ENCODE data around the gene CHPF2. TPM values are rescaled to one million over a fixed set of nuclear protein-coding genes. Genes with fewer than 3 reads are reported as not detected.

CHPF2 gene
- total and polyA plus RNA-seq, 2 of the 13 experiments (the other 11 are each of a cell fraction or from before 2014, with no cell fraction given): 15.4 to 21.5 TPM

DNA sequence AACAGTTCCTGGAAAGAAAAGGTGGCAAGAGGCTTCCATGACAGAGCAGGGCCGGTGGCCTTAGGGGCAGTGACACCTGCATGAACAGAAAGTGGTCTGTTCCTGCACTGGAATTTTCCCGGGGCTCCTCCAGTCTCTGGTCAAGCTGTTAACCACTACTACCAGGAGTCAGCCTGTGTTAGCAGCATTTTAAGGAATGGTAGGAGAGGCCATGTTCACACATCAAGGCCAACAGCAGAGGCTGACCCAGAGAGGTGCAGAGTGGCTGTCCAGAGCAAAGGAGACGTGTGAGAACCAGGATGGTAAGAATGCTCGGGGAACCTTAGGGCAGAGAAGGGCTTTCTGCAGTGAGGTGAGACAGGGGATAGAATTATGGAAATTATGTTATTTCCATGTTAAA, 30.5 kb upstream of the CHPF2 start:
- Histone ChIP-seq H4K20me1 (ENCODE audit: insufficient read depth, low read length) (0 out of 2 replicates have a peak, but pooled peaks cover 3% of the 10 kb centered on the region), H3K36me3 (replicated peaks in 1 of 2; ENCODE audit: control insufficient read depth in 1 of 2, insufficient read depth in 2 of 2, low read length in 2 of 2) (no peaks in the 10 kb centered on the region), H3K27ac (ENCODE audit: extremely low read length, insufficient read depth, low read length) (no peak overlapping the region), H3K4me3 (replicated peaks in 1 of 3; ENCODE audit: insufficient read depth in 1 of 3, low read depth in 2 of 3, low read length in 3 of 3) (no peak overlapping the region), H2AFZ (ENCODE audit: low read length) (no peak overlapping the region), H3K4me2 (ENCODE audit: low read depth, low read length) (no peak overlapping the region), H3K79me2 (ENCODE audit: insufficient read depth, low read length) (no peaks in the 10 kb centered on the region), H3K27me3 (ENCODE audit: control insufficient read depth in 1 of 2, insufficient read depth in 2 of 2, low read length in 2 of 2) (peaks cover 14 to 88% of the 10 kb centered on the region in 2 experiments), H3K9me3 (ENCODE audit: low read length) (no peaks in the 10 kb centered on the region), H3K4me1 (ENCODE audit: insufficient read depth, low read length) (no peaks in the 10 kb centered on the region), H3K9ac (ENCODE audit: insufficient read depth, low read depth, low read length) (no peak overlapping the region)
- intact Hi-C loops (cut with micrococcal nuclease; ENCODE audit: unreplicated experiment): no loop called here
- WGBS (ENCODE audit: low lambda C conversion rate): 1% methylated on average over 3 of the region's 4 CpGs
- no peak for DNase-seq (ENCODE audit: low spot score)
- CTCF ChIA-PET (ENCODE audit: low intra/inter-chr PET ratio, low total read pairs): no interaction called here
- in situ Hi-C loops (cut with HindIII; ENCODE audit: extremely low pct_ligation_motif_present, low pct_unique_long_range_greater_than_20kb): no loop called here
- POLR2A ChIA-PET: no interaction called here
- no peak for TF ChIP-seq THAP11 (CRISPR knock-in tag; IDR thresholded peaks at IDR 0.05)
- no peak for TF ChIP-seq FOXO1 (CRISPR knock-in tag; IDR thresholded peaks at IDR 0.05)
- TF ChIP-seq, protein P1, sequence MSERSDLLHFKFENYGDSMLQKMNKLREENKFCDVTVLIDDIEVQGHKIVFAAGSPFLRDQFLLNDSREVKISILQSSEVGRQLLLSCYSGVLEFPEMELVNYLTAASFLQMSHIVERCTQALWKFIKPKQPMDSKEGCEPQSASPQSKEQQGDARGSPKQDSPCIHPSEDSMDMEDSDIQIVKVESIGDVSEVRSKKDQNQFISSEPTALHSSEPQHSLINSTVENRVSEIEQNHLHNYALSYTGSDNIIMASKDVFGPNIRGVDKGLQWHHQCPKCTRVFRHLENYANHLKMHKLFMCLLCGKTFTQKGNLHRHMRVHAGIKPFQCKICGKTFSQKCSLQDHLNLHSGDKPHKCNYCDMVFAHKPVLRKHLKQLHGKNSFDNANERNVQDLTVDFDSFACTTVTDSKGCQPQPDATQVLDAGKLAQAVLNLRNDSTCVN (CRISPR knock-in tag; IDR thresholded peaks at IDR 0.05; ENCODE audit: borderline replicate concordance): no peak
- TF ChIP-seq, protein P2, sequence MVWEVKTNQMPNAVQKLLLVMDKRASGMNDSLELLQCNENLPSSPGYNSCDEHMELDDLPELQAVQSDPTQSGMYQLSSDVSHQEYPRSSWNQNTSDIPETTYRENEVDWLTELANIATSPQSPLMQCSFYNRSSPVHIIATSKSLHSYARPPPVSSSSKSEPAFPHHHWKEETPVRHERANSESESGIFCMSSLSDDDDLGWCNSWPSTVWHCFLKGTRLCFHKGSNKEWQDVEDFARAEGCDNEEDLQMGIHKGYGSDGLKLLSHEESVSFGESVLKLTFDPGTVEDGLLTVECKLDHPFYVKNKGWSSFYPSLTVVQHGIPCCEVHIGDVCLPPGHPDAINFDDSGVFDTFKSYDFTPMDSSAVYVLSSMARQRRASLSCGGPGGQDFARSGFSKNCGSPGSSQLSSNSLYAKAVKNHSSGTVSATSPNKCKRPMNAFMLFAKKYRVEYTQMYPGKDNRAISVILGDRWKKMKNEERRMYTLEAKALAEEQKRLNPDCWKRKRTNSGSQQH (CRISPR knock-in tag; IDR thresholded peaks at IDR 0.05; ENCODE audit: low read depth): no peak
- TF ChIP-seq MYC (CRISPR knock-in tag; IDR thresholded peaks at IDR 0.05; ENCODE audit: borderline replicate concordance): no peak
- TF ChIP-seq, protein P3, sequence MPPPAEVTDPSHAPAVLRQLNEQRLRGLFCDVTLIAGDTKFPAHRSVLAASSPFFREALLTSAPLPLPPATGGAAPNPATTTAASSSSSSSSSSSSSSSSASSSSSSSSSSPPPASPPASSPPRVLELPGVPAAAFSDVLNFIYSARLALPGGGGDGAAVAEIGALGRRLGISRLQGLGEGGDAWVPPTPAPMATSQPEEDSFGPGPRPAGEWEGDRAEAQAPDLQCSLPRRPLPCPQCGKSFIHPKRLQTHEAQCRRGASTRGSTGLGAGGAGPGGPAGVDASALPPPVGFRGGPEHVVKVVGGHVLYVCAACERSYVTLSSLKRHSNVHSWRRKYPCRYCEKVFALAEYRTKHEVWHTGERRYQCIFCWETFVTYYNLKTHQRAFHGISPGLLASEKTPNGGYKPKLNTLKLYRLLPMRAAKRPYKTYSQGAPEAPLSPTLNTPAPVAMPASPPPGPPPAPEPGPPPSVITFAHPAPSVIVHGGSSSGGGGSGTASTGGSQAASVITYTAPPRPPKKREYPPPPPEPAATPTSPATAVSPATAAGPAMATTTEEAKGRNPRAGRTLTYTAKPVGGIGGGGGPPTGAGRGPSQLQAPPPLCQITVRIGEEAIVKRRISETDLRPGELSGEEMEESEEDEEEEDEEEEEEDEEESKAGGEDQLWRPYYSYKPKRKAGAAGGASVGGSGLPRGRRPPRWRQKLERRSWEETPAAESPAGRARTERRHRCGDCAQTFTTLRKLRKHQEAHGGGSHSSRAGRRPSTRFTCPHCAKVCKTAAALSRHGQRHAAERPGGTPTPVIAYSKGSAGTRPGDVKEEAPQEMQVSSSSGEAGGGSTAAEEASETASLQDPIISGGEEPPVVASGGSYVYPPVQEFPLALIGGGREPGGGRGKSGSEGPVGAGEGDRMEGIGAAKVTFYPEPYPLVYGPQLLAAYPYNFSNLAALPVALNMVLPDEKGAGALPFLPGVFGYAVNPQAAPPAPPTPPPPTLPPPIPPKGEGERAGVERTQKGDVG (CRISPR knock-in tag; IDR thresholded peaks at IDR 0.05; ENCODE audit: borderline replicate concordance): no peak
- TF ChIP-seq FOXK1 (CRISPR knock-in tag; IDR thresholded peaks at IDR 0.05; ENCODE audit: borderline replicate concordance, low read depth): no peak
- TF ChIP-seq GTF2F1 (IDR thresholded peaks at IDR 0.05; ENCODE audit: low read length): no peak
- TF ChIP-seq MLLT10 (CRISPR knock-in tag; IDR thresholded peaks at IDR 0.05): no peak
- no TSS peak for BruUV-seq (replicated peaks)
- no peak for ATAC-seq
- FAIRE-seq: no peak

Measured in HepG2 (cell line).